T-helper 22 cell (primary cell): Measurements from ENCODE around the gene TMEM204.

Source experiments
- DNase-seq: peaks from one replicate; pipeline ENCODE4 v3.0.0-alpha.2; 2020; ENCODE audit warnings: low read depth

TMEM204 gene

DNA sequence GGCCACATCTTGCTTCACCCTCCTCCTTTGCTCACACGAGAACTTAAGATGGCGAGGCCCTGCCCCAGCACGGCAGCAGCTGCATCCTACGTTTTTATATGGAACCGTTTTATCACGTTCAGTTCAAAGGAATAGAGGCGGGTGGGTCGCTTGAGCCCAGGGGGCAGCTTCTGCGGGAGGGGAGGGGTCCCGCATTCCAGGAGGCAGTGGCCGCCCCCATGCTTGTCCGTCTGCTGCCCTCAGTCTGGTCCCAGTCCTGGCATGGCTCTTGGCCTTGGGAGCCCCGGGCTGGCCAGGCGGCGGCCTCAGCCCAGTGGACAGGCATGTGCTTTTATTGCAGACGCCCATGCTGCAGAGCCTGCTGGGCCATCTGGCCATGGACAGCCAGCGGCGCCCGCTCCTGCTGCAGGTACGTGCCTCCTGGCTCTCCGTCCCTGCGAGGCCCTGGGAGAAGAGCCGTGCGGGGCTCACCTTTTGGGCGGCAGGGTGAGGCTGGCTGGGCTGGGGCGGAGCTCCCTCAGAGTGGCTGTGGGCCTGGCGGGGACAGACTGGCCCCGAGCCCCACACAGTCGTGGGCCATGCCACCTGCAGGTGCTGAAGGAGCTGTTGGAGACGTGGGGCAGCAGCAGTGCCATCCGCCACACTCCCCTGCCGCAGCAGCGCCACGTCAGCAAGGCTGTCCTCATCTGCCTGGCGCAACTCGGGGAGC lies 33.6 kb upstream of the TMEM204 start:
- DNase-seq = no peak

DNA sequence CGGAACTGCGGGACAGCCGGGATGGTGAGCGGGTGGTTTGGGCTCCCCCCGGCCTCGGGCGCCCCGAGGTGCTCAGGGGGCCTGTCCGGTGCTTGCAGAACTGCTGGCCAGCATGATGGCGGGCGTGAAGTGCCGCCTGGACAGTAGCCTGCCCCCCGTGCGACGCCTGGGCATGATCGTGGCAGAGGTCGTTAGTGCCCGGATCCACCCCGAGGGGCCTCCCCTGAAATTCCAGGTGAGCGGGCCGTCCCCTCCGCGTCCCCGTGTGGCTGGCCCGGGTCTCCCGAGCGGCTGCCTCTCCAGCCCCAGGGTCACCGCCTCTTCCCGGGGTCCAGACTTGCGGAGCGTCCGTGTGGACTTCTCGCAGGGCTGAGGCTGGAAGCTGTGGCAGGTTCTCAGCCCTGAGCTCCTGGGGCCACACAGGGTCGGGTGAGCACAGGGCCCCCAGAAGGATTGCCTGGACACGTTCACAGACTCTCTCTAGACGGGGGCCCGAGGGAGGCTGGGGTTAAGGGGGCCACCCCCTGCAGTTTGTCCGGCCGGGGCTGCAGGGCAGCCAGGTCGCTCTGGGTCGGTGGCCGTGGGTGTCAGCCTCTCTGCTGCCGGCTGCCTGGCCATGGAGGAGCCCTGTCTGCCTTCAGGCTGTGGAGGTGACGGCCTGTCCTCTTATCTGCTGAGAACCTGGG lies 32.9 kb upstream of the TMEM204 start:
- no peak for DNase-seq

DNA sequence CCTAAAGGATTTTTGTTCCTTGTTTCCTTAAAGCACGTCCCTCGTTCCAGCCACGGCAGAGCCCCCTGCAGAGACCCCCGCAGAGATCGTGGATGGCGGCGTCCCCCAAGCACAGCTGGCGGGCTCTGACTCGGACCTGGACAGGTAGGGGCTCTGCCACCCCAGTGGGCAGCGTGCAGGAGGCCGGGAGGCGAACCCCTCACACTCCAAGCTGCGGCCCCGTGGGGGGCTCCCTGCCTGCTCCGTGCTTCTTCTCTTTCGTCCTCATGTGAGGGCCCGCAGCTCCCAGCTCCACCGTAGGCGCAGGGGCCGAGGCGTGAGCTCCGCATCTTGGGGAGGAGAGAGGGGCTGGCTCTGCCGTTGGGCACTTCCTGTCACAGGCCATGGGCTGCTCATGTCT lies 31.8 kb upstream of the TMEM204 start:
- no peak for DNase-seq

DNA sequence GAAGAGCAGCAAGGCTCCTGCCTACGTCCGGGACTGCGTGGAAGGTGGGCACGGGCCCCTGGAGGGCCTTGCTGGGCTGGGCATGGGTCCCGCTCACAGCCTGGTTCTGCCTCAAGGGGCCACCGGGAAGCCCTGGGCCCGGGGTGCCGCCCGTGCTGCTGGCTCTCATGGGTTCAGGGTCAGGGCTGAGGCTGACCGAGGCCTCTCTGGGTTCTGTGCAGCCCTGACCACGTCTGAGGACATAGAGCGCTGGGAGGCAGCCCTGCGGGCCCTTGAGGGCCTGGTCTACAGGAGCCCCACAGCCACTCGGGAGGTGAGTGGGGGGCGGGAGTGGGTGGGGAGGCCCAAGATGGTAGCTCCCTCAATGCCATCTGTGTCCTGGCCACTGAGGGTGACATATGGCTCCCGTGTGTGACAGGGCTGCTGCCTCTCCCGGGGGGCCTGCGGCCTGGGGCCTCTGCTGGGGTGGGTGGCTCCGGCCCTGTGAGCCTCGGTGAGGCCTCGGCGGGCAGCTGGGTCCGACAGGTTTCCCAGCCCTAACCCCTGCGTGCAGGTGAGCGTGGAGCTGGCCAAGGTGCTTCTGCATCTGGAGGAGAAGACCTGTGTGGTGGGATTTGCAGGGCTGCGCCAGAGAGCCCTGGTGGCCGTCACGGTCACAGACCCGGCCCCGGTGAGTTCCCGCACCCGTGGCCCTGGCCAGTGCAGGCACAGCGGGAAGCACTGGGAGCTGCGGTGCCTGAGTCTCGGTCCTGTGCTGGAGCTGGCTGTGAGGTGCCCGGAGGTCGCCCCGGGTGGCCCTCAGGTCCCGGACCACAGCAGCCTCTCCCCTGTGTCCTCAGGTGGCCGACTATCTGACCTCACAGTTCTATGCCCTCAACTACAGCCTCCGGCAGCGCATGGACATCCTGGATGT lies 31.1 kb upstream of the TMEM204 start:
- no peak for DNase-seq

DNA sequence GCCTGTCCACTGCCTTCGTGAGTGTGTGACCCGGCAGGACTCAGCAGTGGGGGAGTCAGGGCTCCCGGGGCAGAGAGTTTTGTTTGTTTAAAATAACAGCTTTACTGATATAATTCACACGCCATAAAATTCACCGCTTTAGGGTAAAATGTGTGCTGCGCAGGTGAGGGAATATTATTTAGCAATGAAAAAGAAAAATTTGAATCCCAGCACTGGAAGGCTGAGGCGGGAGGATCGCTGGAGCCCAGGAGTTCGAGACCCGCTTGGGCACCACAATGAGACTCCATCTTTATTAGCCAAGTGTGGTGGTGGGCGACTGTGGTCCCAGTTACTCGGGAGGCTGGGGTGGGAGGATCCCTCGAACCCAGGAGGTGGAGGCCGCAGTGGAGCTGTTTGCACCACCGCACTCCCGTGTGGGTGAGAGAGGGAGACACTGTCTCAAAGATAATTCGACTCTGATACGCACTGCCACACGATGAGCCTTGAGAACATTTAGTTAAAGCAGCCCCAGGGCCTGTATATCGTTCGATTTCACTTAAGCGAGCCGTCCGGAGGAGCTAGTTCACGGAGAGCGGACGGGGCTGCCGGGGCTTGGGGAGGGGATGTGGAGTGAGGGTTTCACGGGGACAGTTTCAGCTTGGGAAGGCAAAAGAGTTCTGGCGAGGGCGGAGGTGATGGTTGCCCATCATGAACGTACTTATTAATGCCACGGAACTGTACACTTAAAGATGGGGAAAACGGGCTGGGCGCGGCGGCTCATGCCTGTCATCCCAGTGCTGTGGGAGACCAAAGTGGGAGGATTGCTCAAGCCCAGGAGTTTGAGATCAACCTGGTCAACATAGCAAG lies 30.1 kb upstream of the TMEM204 start:
- DNase-seq = no peak

DNA sequence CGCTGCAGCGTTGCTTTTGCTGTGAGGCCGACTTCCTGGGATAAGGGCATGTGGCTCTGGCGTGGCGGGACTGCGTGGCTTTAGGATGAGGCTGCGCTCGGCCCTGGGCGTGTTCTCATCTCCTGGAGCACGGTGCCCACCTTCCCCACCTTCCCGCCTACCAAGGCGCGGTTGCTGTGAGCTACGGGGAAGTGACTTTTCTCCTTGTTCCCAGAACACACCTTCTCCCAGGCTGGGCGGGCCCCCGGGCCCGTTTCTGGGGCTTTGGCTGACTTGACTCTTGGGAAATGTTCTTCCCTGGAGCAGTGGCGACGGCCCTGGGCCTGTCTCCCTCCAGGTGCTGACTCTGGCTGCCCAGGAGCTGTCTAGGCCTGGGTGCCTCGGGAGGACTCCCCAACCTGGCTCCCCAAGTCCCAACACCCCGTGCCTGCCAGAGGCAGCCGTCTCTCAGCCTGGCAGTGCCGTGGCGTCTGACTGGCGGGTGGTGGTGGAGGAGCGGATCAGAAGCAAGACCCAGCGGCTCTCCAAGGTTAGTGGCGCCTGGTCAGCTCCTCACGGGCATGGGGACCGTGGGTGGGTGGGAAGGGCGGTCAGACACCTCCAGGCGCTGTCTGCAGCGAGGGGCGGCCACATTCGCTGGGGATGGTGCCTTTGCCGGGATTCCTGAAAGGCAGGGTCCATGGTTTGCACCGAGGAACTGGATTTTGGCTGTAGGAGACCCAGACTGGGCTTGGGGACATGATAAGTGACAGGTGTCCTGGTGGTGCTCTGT lies 28.2 kb upstream of the TMEM204 start:
- no peak for DNase-seq

DNA sequence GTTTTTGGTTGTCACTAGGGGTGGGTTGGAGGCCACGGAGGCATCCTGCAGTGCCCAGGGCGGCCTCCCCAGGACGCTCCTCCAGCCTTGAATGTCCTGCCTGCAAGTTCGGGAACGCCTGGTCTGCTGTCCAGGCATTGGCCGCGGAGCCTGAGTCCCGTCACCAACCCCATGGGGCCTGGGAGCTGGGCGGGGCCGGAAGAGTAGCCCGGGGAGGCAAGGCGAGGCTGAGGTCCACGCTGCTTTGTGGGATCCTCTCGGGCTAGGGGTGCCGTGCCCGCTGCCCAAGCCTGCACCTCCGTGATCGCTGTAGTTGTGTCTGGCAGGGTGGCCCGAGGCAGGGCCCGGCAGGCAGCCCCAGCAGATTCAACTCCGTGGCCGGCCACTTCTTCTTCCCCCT lies 27.6 kb upstream of the TMEM204 start:
- no peak for DNase-seq

DNA sequence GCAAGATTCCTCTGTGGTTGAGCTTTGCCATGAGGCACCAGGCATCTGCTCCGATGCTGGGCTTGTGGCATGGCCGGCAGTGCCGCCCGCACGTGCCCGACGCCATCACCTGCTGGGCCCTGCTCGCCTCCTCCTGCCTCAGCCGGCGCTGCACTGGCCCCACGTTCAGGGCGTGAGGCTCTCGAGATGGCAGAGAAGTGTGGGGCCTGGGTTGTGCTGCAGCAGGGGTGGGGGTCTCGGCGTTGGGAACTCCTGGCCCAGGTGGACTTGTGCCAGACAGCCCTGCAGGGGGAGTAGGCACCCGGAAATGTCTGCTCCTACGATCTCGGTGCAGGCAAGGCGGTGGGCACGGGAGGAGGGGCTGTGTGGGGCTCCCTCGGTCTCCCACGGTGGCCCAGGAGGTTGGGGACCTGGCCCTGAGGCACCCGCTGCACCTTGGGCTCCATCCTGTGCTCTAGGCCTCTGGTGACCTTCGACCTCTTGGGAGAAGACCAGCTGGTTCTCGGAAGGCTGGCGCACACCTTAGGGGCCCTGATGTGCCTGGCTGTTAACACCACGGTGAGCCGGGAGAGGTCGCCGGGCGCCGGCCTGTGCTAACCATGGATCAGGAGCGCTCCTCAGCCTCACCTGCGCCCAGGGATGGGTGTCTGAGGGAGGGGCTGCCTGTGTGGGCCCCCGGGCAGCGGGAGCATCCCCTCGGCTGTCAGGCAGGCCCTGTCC lies 26.8 kb upstream of the TMEM204 start:
- no peak for DNase-seq

DNA sequence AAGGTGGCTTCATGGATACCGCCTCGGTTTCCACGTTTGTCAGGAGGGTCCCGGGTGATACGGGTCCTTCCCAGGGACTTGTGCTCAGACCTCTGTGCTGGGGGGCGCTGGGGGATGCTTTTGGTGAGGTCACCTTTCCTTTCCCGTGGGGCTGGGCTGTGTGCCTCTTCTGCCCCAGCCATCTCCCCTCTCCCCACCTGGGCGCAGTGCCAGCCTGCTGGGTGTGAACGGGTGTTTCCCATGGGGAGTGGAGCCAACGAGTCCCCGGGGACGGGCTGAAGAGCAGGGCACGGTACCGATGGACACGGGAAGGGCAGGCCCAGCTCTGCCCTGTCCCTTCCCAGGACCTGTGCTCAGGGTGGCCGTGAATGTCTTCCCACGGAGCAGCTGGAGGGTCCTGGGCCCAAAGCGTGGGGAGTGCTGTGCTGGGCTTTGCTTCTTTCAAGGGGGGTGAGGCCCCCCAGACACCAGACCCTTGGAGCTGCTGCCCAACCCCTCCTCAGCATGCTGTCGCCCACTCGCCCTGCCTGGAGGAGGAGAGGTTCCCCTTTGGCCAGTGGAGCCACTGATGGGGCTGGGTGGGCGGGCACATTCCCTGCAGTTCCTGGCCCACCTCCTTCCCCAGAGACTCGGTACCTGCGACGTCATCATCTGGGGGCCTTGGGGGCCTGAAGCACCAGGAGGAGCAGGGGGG lies 24.8 kb upstream of the TMEM204 start:
- no peak for DNase-seq

DNA sequence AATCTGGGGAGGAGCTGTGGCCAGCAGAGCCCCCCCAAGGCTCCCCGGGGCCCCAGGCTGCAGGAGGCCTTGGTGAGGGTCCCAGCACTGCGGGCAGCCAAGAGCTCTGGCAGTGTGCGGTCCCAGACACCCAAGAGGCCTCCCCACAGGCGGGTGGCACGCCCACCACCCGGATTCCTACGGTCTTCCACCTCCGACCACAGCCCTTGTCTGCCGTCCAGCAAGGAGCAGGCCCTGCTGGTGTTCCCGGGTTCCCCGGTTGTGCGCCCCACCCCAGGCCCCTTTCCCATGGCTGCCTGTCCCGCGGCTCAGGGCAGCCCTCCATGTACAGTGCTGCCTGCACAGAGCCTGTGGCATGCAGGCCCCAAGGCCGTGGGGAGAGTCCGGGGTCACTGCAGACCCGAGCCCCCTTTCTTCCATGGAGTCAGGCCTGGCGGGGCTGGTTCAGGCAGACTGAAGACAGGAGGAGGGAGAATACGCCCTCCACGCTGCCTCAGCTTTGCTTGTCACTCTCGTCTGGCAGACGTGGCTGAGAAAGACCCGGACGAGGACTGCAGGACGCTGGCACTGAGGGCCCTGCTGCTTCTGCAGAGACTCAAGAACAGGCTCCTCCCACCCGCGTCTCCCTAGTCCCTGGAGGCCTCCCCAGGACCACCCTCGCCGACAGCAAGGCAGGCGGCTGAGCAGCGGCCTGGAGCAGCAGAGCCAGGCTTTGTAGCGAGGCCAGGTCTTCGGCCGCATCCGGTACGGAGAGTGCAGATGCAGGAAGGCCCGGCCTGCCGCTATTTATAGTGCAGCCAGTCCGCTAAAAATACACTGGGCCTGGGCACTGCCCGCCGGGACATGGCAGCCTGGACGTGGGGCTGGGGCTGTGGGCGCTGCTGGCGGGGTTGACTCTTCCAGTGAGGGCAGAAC lies 23.9 kb upstream of the TMEM204 start:
- no peak for DNase-seq

DNA sequence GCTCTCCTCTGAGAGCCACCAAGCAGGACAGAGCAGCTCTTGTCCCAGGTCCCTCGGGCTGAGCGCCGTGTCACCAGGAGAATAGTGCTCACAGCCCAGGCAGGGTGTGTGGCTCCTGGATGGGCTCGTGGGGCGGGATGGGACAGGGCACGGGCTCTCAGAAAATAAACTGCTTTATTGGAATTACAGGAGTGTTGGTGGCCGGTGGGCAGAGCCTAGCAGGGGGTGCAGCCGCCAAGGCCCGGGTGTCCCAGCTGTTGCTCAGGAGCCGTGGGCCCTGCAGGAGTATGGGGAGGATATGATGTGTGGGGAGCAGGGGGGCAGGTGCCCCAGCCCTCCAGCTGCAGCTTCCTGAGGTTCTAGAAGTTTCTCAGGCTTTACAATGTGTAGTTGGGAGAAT lies 23.2 kb upstream of the TMEM204 start:
- DNase-seq = no peak

DNA sequence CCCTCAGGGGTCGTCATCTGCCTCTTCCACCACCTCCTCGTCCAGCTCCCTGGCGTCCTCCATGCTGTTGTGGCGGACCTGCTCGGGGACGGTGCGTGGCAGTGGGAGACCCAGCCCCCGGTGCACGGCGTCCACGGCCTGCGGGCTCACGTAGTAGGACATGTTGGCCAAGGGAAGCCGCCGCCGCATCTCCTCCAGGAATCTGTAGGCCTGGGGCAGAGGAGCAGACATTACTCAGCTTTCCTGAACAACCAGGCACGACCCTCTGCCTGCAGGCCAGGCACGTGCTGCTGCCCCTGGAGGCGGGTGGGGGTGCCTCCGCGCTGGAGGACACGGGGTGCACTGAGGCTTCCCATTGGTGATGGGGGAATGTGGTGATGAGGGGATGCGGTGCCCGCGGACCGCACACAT lies 22.5 kb upstream of the TMEM204 start:
- DNase-seq = no peak

DNA sequence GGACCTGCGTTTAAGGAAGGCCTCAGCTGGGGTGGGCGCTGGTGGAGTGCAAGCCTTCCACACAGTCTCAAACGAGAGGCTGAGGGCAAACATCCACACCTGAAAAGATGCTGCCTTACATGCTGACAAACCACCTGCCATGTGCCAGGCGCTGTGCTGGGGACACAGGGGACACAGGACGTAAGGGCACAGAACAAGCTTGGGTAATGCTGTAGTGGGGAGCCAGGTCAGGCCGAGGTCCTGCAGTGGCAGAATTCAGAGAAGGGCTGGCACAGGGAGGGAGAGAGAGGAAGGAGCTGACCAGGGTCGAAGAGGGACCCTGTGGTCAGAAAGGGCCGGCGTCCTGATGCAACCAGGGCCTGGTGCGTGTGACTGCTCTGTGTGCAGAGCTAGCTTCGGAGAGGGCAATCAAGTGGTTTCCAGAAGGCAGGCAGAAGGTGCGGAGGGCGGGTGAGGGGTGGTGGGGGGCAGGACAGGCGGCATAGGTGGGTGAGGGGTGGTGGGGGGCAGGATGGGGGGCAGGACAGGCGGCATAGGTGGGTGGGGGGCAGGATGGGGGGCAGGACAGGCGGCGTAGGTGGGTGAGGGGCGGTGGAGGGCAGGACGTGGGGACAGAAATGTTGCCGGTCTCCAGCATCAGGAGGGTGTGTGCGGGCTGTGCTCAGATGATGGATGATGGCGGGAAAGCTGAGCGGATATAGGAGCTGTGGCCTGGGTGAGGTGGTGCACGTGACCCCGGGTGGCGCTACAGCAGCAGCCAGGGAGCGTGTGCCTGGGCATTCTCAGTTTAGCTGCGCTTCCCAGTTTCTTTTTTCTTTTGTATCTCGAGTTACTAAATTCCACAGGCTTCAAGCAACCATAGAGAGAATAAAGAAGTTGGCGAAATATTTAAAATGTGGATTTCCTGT lies 21.6 kb upstream of the TMEM204 start:
- DNase-seq = no peak

DNA sequence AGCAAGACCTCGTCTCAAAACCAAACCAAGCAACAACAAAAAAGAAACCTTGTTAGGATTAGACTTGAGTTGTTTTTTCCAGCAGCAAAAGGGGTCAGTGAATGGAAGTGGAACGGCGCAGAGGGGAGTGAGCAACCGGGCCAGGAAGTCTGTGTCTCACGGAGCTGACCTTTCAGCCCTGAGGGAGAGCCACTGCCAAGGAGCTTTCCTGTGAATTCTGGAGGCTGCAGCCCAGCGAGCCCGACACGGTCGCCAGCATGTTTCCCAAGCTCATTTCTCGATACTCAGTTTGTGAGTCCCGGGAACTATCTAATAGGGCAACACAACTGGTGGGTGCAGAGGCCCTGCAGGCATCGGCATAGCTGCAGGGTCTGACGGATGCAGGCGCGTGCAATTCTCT lies 20.7 kb upstream of the TMEM204 start:
- no peak for DNase-seq

DNA sequence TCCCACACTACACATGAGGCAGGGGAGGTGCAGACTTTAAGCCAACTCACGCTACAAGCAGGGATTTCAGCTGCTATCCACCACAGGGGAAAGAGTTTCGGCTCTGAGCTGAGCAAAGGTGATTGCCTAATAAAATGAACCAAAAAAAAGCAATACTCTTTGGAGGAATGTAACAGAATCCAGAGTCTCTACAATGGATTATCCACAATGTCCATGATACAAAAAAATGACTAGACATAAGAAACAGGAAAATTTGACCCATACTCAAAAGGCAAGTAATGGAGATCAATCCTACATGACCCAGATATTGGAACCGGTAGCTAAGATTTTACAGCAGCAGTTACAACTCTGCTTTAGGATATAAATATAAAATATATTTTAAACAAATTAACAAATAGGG lies 19.0 kb upstream of the TMEM204 start:
- DNase-seq = no peak

DNA sequence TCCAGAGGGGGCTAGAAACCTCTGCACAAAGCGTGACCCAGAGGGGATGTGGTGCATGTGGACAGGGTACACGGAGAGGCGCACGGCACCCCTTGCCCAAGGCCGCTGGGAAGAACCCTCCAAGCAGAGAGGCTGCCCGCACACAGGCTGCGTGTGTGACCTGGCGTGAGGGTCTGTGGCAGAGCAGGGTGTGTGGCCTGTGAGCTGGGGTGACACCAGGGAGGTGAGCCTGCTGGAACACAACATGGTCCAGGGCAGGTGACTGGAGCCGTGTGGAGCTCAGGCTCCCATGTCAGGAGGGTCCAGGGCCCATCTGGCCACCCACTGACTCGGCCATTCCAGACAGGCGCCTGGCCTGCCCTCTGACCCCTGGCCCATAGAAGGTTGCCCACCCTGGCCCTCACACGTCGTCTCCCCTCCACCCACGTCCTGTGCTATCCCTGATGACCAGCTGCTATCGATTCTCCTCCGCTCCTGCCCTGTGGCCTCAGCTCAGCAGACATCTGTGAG lies 14.8 kb upstream of the TMEM204 start:
- DNase-seq = no peak

DNA sequence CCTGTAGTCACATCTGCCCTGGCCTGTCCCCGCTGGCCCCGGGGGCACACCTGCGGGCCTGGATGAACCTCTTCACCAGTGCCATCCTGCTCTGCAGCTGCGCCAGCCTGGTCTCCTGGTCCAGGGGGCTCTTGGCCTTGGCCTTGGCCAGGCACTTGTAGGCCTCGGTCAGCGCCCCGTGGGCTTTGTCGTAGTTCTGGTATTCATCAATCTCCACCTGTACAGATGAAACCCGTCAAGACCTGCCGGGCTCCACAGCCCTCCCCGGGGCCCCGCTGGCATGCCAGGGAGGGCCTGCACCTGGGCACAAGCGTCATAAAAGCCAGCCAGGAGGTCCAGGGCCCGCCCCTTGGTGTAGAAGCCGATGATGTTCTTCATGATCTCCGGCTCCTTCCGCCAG lies 13.6 kb upstream of the TMEM204 start:
- no peak for DNase-seq

DNA sequence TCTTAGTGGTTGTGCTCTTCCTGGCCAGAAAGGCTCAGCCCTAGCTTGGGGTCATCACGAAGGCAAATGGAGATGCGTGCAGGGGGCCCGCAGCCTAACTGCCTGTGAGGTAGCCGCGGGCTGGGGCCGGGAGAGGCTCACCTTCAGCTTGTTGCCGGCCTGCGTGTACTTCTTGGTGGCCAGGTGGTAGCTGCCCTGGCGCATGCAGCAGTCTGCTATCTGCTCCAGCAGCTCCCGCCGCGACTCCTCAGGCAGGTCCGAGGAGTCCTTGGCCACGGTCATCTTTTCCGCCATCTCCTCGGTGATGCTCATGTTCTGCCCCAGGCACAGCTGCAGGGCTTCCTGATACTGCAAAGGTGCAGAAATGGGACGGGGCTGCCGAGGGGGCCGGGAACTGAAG lies 13.0 kb upstream of the TMEM204 start:
- DNase-seq = no peak
